PC-3 (cell line): ENCODE data around the gene SPANXN2.

Experiments
- EZH2 ChIP-seq: fragments of 300-600 bp; sonication (generic); IDR thresholded peaks from one replicate; pipeline ENCODE4 v1.6.1; 2017; ENCODE audit warnings: antibody characterized with exemption, mild to moderate bottlenecking, low read length; ENCODE audit not compliant: unreplicated experiment
- TF ChIP-seq, protein P1 (sequence below): fragments of 300-600 bp; sonication (generic); conservative IDR thresholded peaks from 2 replicates; pipeline ENCODE4 v1.5.1; 2017; ENCODE audit warnings: antibody characterized with exemption, low read depth, mild to moderate bottlenecking, low read length

DNA sequence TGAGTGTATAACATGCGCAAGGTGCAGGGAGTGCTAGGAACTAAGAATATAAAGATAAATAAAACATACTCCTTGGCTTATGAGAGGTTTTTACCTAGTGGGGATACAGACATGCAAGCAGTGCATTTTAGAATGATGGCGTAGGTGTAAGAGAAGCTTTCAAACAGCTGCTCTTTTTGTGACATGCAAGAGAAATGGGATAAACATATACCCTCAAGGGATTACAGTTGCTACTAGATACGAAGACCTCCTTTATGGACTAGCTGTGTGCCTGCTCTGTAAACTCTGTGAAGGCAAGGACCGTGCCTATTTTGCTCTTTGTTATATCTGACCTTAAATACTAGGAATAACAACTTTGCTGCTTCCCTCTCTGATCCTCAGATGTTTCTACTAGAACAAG is 45.6 kb downstream of the SPANXN2 start:
- TF ChIP-seq, protein P1, sequence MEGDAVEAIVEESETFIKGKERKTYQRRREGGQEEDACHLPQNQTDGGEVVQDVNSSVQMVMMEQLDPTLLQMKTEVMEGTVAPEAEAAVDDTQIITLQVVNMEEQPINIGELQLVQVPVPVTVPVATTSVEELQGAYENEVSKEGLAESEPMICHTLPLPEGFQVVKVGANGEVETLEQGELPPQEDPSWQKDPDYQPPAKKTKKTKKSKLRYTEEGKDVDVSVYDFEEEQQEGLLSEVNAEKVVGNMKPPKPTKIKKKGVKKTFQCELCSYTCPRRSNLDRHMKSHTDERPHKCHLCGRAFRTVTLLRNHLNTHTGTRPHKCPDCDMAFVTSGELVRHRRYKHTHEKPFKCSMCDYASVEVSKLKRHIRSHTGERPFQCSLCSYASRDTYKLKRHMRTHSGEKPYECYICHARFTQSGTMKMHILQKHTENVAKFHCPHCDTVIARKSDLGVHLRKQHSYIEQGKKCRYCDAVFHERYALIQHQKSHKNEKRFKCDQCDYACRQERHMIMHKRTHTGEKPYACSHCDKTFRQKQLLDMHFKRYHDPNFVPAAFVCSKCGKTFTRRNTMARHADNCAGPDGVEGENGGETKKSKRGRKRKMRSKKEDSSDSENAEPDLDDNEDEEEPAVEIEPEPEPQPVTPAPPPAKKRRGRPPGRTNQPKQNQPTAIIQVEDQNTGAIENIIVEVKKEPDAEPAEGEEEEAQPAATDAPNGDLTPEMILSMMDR: no peak
- TF ChIP-seq EZH2: no peak
